SK-N-SH treated with all-trans-retinoic acid at 6 μM for 48 hours (cell line): Measurements from ENCODE around the gene SELENOW.

Experiments used
- ARNTL ChIP-seq: fragments of 450-650 bp; formaldehyde crosslinking; IDR thresholded peaks from 2 replicates; pipeline ENCODE4 v1.5.0; 2020; ENCODE audit warnings: low read depth, mild to moderate bottlenecking, moderate library complexity, borderline replicate concordance
- CREB5 ChIP-seq: fragments of 250-450 bp; sonication (Bioruptor Pico); IDR thresholded peaks from 2 replicates; pipeline ENCODE4 v1.5.1; 2020; ENCODE audit warnings: low read depth, mild to moderate bottlenecking, moderate library complexity
- ISL1 ChIP-seq: fragments of 250-450 bp; sonication (Bioruptor Pico); IDR thresholded peaks from 2 replicates; pipeline ENCODE4 v2.1.2; 2022; ENCODE audit warnings: mild to moderate bottlenecking, moderate library complexity
- OSR1 ChIP-seq: fragments of 250-450 bp; sonication (Bioruptor Pico); IDR thresholded peaks from 2 replicates; pipeline ENCODE4 v1.8.0; 2022; ENCODE audit warnings: moderate library complexity, mild to moderate bottlenecking, inconsistent platforms
- ZFP30 ChIP-seq: fragments of 450-650 bp; formaldehyde crosslinking; IDR thresholded peaks from 2 replicates; pipeline ENCODE4 v1.5.0; 2022; ENCODE audit warnings: mild to moderate bottlenecking, moderate library complexity
- TF ChIP-seq, protein P1 (sequence below): fragments of 250-450 bp; sonication (Bioruptor Pico); IDR thresholded peaks from 2 replicates; pipeline ENCODE4 v1.5.0; 2020; ENCODE audit warnings: mild to moderate bottlenecking, moderate library complexity

DNA sequence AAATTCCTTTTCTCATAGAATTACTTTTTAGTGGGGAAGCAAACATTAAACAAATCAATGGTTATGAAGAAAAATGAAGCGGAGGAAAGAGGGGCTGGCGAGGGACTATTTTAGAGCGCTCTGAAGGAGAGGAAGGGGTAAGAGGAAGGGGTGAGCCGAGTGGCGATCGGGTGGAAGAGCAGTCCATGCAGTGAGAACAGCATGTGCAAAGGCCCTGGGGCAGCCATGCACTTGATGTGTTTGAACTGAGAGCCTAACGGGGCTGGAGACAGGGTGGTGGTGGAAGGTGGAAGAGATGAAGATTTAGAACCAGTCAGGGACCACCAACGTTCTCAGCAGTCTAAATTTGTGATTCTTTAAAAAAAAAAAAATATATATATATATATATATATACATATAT, 47.6 kb upstream of the SELENOW start:
- no peak for TF ChIP-seq CREB5
- no peak for TF ChIP-seq ZFP30 (CRISPR knock-in tag)
- TF ChIP-seq ARNTL (CRISPR knock-in tag) = no peak
- TF ChIP-seq, protein P1, sequence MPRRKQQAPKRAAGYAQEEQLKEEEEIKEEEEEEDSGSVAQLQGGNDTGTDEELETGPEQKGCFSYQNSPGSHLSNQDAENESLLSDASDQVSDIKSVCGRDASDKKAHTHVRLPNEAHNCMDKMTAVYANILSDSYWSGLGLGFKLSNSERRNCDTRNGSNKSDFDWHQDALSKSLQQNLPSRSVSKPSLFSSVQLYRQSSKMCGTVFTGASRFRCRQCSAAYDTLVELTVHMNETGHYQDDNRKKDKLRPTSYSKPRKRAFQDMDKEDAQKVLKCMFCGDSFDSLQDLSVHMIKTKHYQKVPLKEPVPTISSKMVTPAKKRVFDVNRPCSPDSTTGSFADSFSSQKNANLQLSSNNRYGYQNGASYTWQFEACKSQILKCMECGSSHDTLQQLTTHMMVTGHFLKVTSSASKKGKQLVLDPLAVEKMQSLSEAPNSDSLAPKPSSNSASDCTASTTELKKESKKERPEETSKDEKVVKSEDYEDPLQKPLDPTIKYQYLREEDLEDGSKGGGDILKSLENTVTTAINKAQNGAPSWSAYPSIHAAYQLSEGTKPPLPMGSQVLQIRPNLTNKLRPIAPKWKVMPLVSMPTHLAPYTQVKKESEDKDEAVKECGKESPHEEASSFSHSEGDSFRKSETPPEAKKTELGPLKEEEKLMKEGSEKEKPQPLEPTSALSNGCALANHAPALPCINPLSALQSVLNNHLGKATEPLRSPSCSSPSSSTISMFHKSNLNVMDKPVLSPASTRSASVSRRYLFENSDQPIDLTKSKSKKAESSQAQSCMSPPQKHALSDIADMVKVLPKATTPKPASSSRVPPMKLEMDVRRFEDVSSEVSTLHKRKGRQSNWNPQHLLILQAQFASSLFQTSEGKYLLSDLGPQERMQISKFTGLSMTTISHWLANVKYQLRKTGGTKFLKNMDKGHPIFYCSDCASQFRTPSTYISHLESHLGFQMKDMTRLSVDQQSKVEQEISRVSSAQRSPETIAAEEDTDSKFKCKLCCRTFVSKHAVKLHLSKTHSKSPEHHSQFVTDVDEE (CRISPR knock-in tag) = no peak
- TF ChIP-seq ISL1 (CRISPR knock-in tag) = no peak
- no peak for TF ChIP-seq OSR1 (CRISPR knock-in tag)
